GDM1 (cell line): ENCODE measurements around the gene MLN.
A peak's percentile ranks its signal among the peaks of the same experiment; 100 is the strongest.

ENCODE experiments used
- DNase-seq: peaks from one replicate; lab custom pipeline; 2025; lab: John Stamatoyannopoulos, UW

The MLN gene

GRCh38 chr6:33813990-33814985, 10.5 kb upstream of the MLN start:
- no peak for DNase-seq

GRCh38 chr6:33813246-33813904, 9.6 kb upstream of the MLN start:
- no peak for DNase-seq

GRCh38 chr6:33812669-33813068, 8.9 kb upstream of the MLN start:
- DNase-seq: peak; percentile 23

- no peak for DNase-seq
These were observed 5.8 kb upstream of the MLN start for GRCh38 chr6:33809594-33809993.

- DNase-seq: no peak
These were observed 4.9 kb upstream of the MLN start for GRCh38 chr6:33808641-33809180.

GRCh38 chr6:33807606-33808005, 3.8 kb upstream of the MLN start:
- DNase-seq: no peak

GRCh38 chr6:33806841-33807240, 3.0 kb upstream of the MLN start:
- DNase-seq: no peak

- no peak for DNase-seq
These were observed 1.4 kb downstream of the MLN start for GRCh38 chr6:33802186-33802958.

GRCh38 chr6:33801611-33802010, 2.2 kb downstream of the MLN start:
- no peak for DNase-seq

- no peak for DNase-seq
These were observed 3.4 kb downstream of the MLN start for GRCh38 chr6:33800248-33800969.

- DNase-seq: no peak
These were observed 4.2 kb downstream of the MLN start for GRCh38 chr6:33799454-33800113.

- no peak for DNase-seq
These were observed 5.4 kb downstream of the MLN start for GRCh38 chr6:33798343-33798848.

GRCh38 chr6:33797626-33798342, 6.0 kb downstream of the MLN start:
- DNase-seq: no peak

GRCh38 chr6:33794910-33795623, 8.7 kb downstream of the MLN start:
- DNase-seq: no peak

GRCh38 chr6:33792981-33793380, 10.8 kb downstream of the MLN start:
- DNase-seq: no peak

- DNase-seq: no peak
These were observed 12.2 kb downstream of the MLN start for GRCh38 chr6:33791620-33792019.

GRCh38 chr6:33790910-33791309, 12.9 kb downstream of the MLN start:
- no peak for DNase-seq

GRCh38 chr6:33790379-33790778, 13.4 kb downstream of the MLN start:
- no peak for DNase-seq

- DNase-seq: no peak
These were observed 14.3 kb downstream of the MLN start for GRCh38 chr6:33789550-33789895.
